HG02623 (cell line): ENCODE data around the gene SCUBE1.

Source experiments
- ATAC-seq: cut with Tn5 transposase; IDR thresholded peaks from one replicate; pipeline ENCODE4 v1.9.1; 2021; ENCODE audit warnings: moderate library complexity; ENCODE audit not compliant: unreplicated experiment

The SCUBE1 gene

GRCh38 chr22:43220625-43221380 lies 122.4 kb downstream of the SCUBE1 start:
- ATAC-seq: no peak

- ATAC-seq: no peak
These were observed 124.4 kb downstream of the SCUBE1 start for GRCh38 chr22:43218786-43219185.

- ATAC-seq: no peak
These were observed 125.7 kb downstream of the SCUBE1 start for GRCh38 chr22:43217285-43218030.

GRCh38 chr22:43216738-43217137 lies 126.4 kb downstream of the SCUBE1 start:
- no peak for ATAC-seq

- ATAC-seq: no peak
These were observed 129.2 kb downstream of the SCUBE1 start for GRCh38 chr22:43213962-43214361.

- no peak for ATAC-seq
These were observed 130.1 kb downstream of the SCUBE1 start for GRCh38 chr22:43213051-43213450.

GRCh38 chr22:43212434-43212952 lies 130.7 kb downstream of the SCUBE1 start:
- ATAC-seq: no peak

- ATAC-seq: no peak
These were observed 131.2 kb downstream of the SCUBE1 start for GRCh38 chr22:43211941-43212433.

- ATAC-seq: no peak
These were observed 132.3 kb downstream of the SCUBE1 start for GRCh38 chr22:43210631-43211515.

- ATAC-seq: no peak
These were observed 133.2 kb downstream of the SCUBE1 start for GRCh38 chr22:43209971-43210370.

- ATAC-seq: no peak
These were observed 133.7 kb downstream of the SCUBE1 start for GRCh38 chr22:43209523-43209890.

GRCh38 chr22:43208703-43209522 lies 134.3 kb downstream of the SCUBE1 start:
- no peak for ATAC-seq

GRCh38 chr22:43207849-43208702 lies 135.1 kb downstream of the SCUBE1 start:
- ATAC-seq: no peak

- no peak for ATAC-seq
These were observed 135.8 kb downstream of the SCUBE1 start for GRCh38 chr22:43207386-43207785.

- no peak for ATAC-seq
These were observed 136.5 kb downstream of the SCUBE1 start for GRCh38 chr22:43206509-43207161.

GRCh38 chr22:43205748-43206508 lies 137.2 kb downstream of the SCUBE1 start:
- no peak for ATAC-seq

- ATAC-seq: no peak
These were observed 137.9 kb downstream of the SCUBE1 start for GRCh38 chr22:43205261-43205691.

- no peak for ATAC-seq
These were observed 139.6 kb downstream of the SCUBE1 start for GRCh38 chr22:43203471-43203981.
